ENCODE results near the gene GRXCR1. TPM values are rescaled to one million over a fixed set of nuclear protein-coding genes. Genes with fewer than 3 reads are reported as not detected.

GRXCR1 gene
- total RNA-seq, 1 donor from 2014 or later, result not detected

Other genes starting within 250 kb of the GRXCR1 start
- 21.8 and 24.3 TPM in 2 replicates for gene ATP8A1, start 235.6 kb upstream of the GRXCR1 start, total RNA-seq

All from activated CD4-positive, alpha-beta T cell treated with anti-CD3 and anti-CD28 coated beads, Interleukin-2, amount 10 ng/mL, durations not matched to agents 24 days and 14 days (primary cell).